Peyer's patch (tissue), 4 donors: Measurements from ENCODE around the gene PTH1R. TPM values are rescaled to one million over a fixed set of nuclear protein-coding genes. Genes with fewer than 3 reads are reported as not detected.

Experiments
- DNase-seq, 3 donors: peaks; one replicate each; pipeline ENCODE4 v3.0.0-alpha.2; 2017 to 2019
- H3K27ac ChIP-seq, 4 donors: fragments of 200-600 bp; sonication (generic); one replicate each; pipeline ENCODE4 v1.5.1; 2016 to 2019
- H3K27me3 ChIP-seq, 2 donors: fragments of 200-600 bp; sonication (generic); one replicate each; pipeline ENCODE4 v1.5.1; 2019
- H3K36me3 ChIP-seq, 3 donors: fragments of 200-600 bp; sonication (generic); one replicate each; pipeline ENCODE4 v1.5.1; 2016 to 2019
- H3K4me1 ChIP-seq, 4 donors: fragments of 200-600 bp; sonication (generic); one replicate each; pipeline ENCODE4 v1.5.1; 2016 to 2019
- H3K4me3 ChIP-seq, 4 donors: fragments of 200-600 bp; sonication (generic); 1 replicate in 3 of 4; 2 replicates in 1 of 4; pipeline ENCODE4 v1.5.1; 2016 to 2019; ENCODE audit warnings: mild to moderate bottlenecking in 1 of 4
- H3K9me3 ChIP-seq, 4 donors: fragments of 200-600 bp; sonication (generic); one replicate each; pipeline ENCODE4 v1.5.1; 2016 to 2019; ENCODE audit warnings: mild to moderate bottlenecking in 1 of 4
- POLR2A ChIP-seq, 2 donors: fragments of 450-650 bp; IDR thresholded peaks; one replicate each; pipeline ENCODE4 v1.5.1; 2017; ENCODE audit warnings: antibody characterized with exemption in 2 of 2, mild to moderate bottlenecking in 2 of 2, moderate library complexity in 2 of 2
- total RNA-seq, 4 donors: library from RNA; depleted of rRNA; stranded (reverse); fragments of >200 nt; gene quantifications; one replicate each; pipeline ENCODE4 v1.1.0, GENCODE V29; 2016
- TF ChIP-seq, protein P1 (sequence below), 6 experiments: fragments of 450-650 bp in 4 of 6; fragments of 200-600 bp in 2 of 6; sonication (generic) in 1 of 6; IDR thresholded peaks; one replicate each; pipeline ENCODE4 v1.5.1; 2017 to 2019; ENCODE audit warnings: antibody characterized with exemption in 6 of 6, mild to moderate bottlenecking in 3 of 6, moderate library complexity in 1 of 6

Gene PTH1R
- total RNA-seq, 4 donors from 2014 or later, result 2.4 to 12.4 (median 5.7) TPM

DNA sequence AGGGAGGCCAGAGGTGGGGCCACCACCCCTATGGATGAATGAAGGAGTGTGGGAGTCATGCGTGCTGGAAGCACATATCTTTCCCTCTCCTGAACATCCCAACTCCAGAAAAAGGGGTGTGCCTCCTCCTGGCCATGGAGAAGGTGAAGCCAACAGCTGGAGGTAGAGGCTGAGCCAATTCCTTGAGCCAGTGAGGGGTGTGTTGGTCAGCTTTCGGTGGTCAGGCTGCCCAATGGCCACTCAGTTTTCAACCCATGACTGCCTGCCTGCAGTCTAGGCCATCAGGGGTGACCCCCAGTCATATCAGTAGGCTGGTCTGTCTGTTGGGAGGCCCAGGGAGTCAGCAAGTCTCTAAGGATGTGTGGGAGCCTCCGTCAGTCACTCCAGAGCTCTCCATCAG, 13.6 kb downstream of the PTH1R start:
- TF ChIP-seq, protein P1, sequence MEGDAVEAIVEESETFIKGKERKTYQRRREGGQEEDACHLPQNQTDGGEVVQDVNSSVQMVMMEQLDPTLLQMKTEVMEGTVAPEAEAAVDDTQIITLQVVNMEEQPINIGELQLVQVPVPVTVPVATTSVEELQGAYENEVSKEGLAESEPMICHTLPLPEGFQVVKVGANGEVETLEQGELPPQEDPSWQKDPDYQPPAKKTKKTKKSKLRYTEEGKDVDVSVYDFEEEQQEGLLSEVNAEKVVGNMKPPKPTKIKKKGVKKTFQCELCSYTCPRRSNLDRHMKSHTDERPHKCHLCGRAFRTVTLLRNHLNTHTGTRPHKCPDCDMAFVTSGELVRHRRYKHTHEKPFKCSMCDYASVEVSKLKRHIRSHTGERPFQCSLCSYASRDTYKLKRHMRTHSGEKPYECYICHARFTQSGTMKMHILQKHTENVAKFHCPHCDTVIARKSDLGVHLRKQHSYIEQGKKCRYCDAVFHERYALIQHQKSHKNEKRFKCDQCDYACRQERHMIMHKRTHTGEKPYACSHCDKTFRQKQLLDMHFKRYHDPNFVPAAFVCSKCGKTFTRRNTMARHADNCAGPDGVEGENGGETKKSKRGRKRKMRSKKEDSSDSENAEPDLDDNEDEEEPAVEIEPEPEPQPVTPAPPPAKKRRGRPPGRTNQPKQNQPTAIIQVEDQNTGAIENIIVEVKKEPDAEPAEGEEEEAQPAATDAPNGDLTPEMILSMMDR (IDR thresholded peaks at IDR 0.05), result no peak
- TF ChIP-seq POLR2A (IDR thresholded peaks at IDR 0.05), result no peak
- H3K4me3 ChIP-seq, result no peak overlapping the region
- DNase-seq, result no peak

GRCh38 chr3:46892285-46893145, 15.0 kb downstream of the PTH1R start:
- peak overlapping the region; percentile 9 to 48 (median 44) for H3K4me3 ChIP-seq
- H3K27ac ChIP-seq, result no peak overlapping the region

More for the DNA sequence above, 13.6 kb downstream of the PTH1R start:
- Histone ChIP-seq H3K27me3 (no peaks in the 10 kb centered on the region), H3K4me1 (peaks cover 0 to 16% (median 5%) of the 10 kb centered on the region in 4 donors), H3K27ac (no peak overlapping the region), H3K36me3 (no peaks in the 10 kb centered on the region), H3K9me3 (no peaks in the 10 kb centered on the region)

DNA sequence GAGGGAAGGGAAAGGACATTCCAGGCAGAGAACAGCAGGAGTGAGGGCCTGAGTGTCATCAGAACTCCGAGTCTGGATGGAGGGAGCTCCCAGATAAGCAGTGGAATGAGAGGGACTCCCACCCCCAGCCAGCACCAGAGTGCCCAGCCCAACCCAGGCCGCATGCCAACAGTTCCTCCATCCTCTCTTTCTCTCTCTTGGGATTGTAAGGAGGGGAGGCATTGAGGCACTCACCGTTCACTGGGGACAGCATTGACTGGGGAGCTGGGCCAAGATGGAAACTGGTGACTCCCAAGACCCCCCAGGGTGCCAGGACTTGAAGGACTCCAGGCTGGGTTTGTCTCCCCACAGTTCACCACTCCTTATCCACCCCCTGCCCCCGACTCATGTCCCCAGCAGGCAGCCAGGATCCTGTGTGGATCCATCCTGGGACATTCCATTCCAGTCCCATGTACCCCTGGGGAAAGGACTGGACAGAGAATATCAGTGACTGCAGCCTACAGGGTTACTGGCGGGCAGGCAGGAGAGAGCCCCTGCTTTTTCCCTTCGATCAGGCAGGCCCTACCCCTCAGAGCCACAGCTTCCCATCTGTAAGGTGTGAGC, 15.7 kb downstream of the PTH1R start:
- DNase-seq, result no peak
- Histone ChIP-seq H3K27ac (no peak overlapping the region), H3K4me1 (peaks cover 0 to 20% (median 7%) of the 10 kb centered on the region in 4 donors), H3K9me3 (no peaks in the 10 kb centered on the region), H3K36me3 (no peaks in the 10 kb centered on the region), H3K4me3 (no peak overlapping the region), H3K27me3 (peaks cover 0 to 2% of the 10 kb centered on the region in 2 donors)
- TF ChIP-seq, protein P1 (IDR thresholded peaks at IDR 0.05), result no peak
- TF ChIP-seq POLR2A (IDR thresholded peaks at IDR 0.05), result no peak

More at GRCh38 chr3:46892285-46893145, 15.0 kb downstream of the PTH1R start:
- Histone ChIP-seq H3K36me3 (no peaks in the 10 kb centered on the region), H3K27me3 (no peaks in the 10 kb centered on the region), H3K9me3 (no peaks in the 10 kb centered on the region), H3K4me1 (peaks cover 0 to 16% (median 5%) of the 10 kb centered on the region in 4 donors)
- peak in 2 of 3 donors; percentile 66 to 68 for DNase-seq
- TF ChIP-seq POLR2A (IDR thresholded peaks at IDR 0.05), result no peak
- TF ChIP-seq, protein P1 (IDR thresholded peaks at IDR 0.05), result no peak

DNA sequence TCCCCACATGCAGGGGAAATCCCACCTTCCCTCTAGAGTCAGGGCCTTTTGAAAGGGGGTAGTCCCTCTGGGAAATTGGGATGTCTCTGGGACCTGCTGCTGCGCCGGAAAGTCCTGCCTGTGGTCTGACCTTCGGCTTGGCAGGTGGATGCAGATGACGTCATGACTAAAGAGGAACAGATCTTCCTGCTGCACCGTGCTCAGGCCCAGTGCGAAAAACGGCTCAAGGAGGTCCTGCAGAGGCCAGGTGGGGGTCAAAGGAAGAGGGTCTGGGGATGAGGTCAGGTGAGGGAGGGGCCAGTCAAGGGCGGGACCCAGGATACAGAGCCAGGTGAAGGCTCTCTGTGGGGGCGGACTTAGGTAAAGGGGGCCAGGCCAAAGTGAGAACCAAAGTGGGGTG, 16.2 kb downstream of the PTH1R start:
- H3K36me3 ChIP-seq, result no peaks in the 10 kb centered on the region
- DNase-seq, result no peak

DNA sequence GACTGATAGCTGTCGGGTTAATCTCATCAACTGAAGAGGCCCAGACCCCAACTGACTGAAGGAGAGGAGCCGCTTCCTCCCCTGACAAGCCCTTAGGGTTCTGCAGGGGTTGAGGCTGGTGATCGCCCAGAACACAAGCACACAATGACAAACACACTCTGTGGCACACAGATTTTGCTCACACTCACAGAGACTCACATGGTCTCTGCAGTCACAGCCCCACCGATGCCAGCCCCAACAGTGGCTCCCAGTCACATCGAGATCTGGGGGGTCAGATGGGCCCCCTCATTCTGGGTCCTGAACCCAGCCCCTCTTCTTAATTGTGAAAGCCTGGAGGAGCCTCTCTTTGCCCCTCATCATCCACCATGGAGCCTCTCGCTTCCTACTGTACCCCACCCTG, 16.7 kb downstream of the PTH1R start:
- Histone ChIP-seq H3K4me1 (peaks cover 0 to 28% (median 10%) of the 10 kb centered on the region in 4 donors), H3K4me3 (no peak overlapping the region), H3K27me3 (peaks cover 0 to 8% of the 10 kb centered on the region in 2 donors), H3K9me3 (no peaks in the 10 kb centered on the region), H3K36me3 (no peaks in the 10 kb centered on the region), H3K27ac (no peak overlapping the region)
- DNase-seq, result no peak
- no peak for TF ChIP-seq POLR2A (IDR thresholded peaks at IDR 0.05)
- TF ChIP-seq, protein P1 (IDR thresholded peaks at IDR 0.05), result no peak

More for the DNA sequence above, 16.2 kb downstream of the PTH1R start:
- H3K4me1 ChIP-seq, result peaks cover 0 to 25% (median 9%) of the 10 kb centered on the region in 4 donors
- peaks cover 0 to 7% of the 10 kb centered on the region in 2 donors for H3K27me3 ChIP-seq
- H3K9me3 ChIP-seq, result no peaks in the 10 kb centered on the region
- H3K27ac ChIP-seq, result no peak overlapping the region
- no peak overlapping the region for H3K4me3 ChIP-seq
- no peak for TF ChIP-seq POLR2A (IDR thresholded peaks at IDR 0.05)
- TF ChIP-seq, protein P1 (IDR thresholded peaks at IDR 0.05), result no peak
